ENCODE results near the gene RTF1.
"Not testable (repeated sequence)": the region's sequence is repeated elsewhere in the genome, so short reads cannot be mapped to it uniquely, and the experiment has no call there.

RTF1 gene

GRCh38 chr15:41465822-41466421, 49.0 kb downstream of the RTF1 start:
- no peak for DNase-seq
- Mint-ChIP-seq H3K4me3 (no peak overlapping the region), H3K36me3 (ENCODE audit: low read depth) (peaks cover 25% of the 10 kb centered on the region), H3K27me3 (no peaks in the 10 kb centered on the region), H3K27ac (no peak overlapping the region), H3K4me1 (peaks cover 8% of the 10 kb centered on the region), H3K9me3 (no peaks in the 10 kb centered on the region)
- ATAC-seq = peak; percentile 71

- ATAC-seq (no peak), DNase-seq (no peak)
- H3K9me3 Mint-ChIP-seq = no peaks in the 10 kb centered on the region
- H3K27me3 Mint-ChIP-seq = no peaks in the 10 kb centered on the region
- peaks cover 32% of the 10 kb centered on the region for H3K36me3 Mint-ChIP-seq (ENCODE audit: low read depth)
- no peak overlapping the region for H3K27ac Mint-ChIP-seq
- peaks cover 8% of the 10 kb centered on the region for H3K4me1 Mint-ChIP-seq
- no peak overlapping the region for H3K4me3 Mint-ChIP-seq
Measured at GRCh38 chr15:41466711-41467110, 49.8 kb downstream of the RTF1 start.

GRCh38 chr15:41469644-41470043, 52.7 kb downstream of the RTF1 start:
- not testable (repeated sequence) for DNase-seq, H3K27me3 Mint-ChIP-seq, H3K9me3 Mint-ChIP-seq, H3K27ac Mint-ChIP-seq, H3K4me1 Mint-ChIP-seq, ATAC-seq, H3K4me3 Mint-ChIP-seq
- peaks cover 34% of the 10 kb centered on the region for H3K36me3 Mint-ChIP-seq (ENCODE audit: low read depth)

GRCh38 chr15:41473418-41473817, 56.5 kb downstream of the RTF1 start:
- H3K27me3 Mint-ChIP-seq = no peaks in the 10 kb centered on the region
- no peak for ATAC-seq
- no peak overlapping the region for H3K4me3 Mint-ChIP-seq
- H3K36me3 Mint-ChIP-seq (ENCODE audit: low read depth) = peaks cover 53% of the 10 kb centered on the region
- H3K4me1 Mint-ChIP-seq = peaks cover 18% of the 10 kb centered on the region
- no peak for DNase-seq
- no peaks in the 10 kb centered on the region for H3K9me3 Mint-ChIP-seq
- no peak overlapping the region for H3K27ac Mint-ChIP-seq

- H3K27ac Mint-ChIP-seq = no peak overlapping the region
- peaks cover 23% of the 10 kb centered on the region for H3K4me1 Mint-ChIP-seq
Measured at GRCh38 chr15:41474436-41474835, 57.5 kb downstream of the RTF1 start.

GRCh38 chr15:41474941-41475340, 58.0 kb downstream of the RTF1 start:
- ATAC-seq (no peak), DNase-seq (no peak)
- H3K27me3 Mint-ChIP-seq = no peaks in the 10 kb centered on the region
- no peak overlapping the region for H3K4me3 Mint-ChIP-seq
- no peak overlapping the region for H3K27ac Mint-ChIP-seq
- H3K4me1 Mint-ChIP-seq = peaks cover 23% of the 10 kb centered on the region
- no peaks in the 10 kb centered on the region for H3K9me3 Mint-ChIP-seq
- H3K36me3 Mint-ChIP-seq (ENCODE audit: low read depth) = peaks cover 53% of the 10 kb centered on the region

More at GRCh38 chr15:41474436-41474835, 57.5 kb downstream of the RTF1 start:
- no peak for DNase-seq
- Mint-ChIP-seq H3K27me3 (no peaks in the 10 kb centered on the region), H3K4me3 (no peak overlapping the region), H3K9me3 (no peaks in the 10 kb centered on the region), H3K36me3 (ENCODE audit: low read depth) (peaks cover 55% of the 10 kb centered on the region)
- ATAC-seq = no peak

- Mint-ChIP-seq H3K4me3 (no peak overlapping the region), H3K27ac (peak overlapping the region; percentile 81), H3K27me3 (no peaks in the 10 kb centered on the region), H3K36me3 (ENCODE audit: low read depth) (peaks cover 53% of the 10 kb centered on the region), H3K4me1 (peaks cover 23% of the 10 kb centered on the region), H3K9me3 (no peaks in the 10 kb centered on the region)
- no peak for DNase-seq
- ATAC-seq = peak; percentile 56
Measured at GRCh38 chr15:41476416-41477048, 59.6 kb downstream of the RTF1 start.

GRCh38 chr15:41480396-41481140, 63.7 kb downstream of the RTF1 start:
- no peak overlapping the region for H3K27ac Mint-ChIP-seq
- H3K27me3 Mint-ChIP-seq = no peaks in the 10 kb centered on the region
- no peak overlapping the region for H3K4me3 Mint-ChIP-seq
- peaks cover 43% of the 10 kb centered on the region for H3K36me3 Mint-ChIP-seq (ENCODE audit: low read depth)
- DNase-seq (no peak), ATAC-seq (no peak)
- no peaks in the 10 kb centered on the region for H3K9me3 Mint-ChIP-seq
- peaks cover 40% of the 10 kb centered on the region for H3K4me1 Mint-ChIP-seq

GRCh38 chr15:41482110-41482877, 65.4 kb downstream of the RTF1 start:
- H3K27me3 Mint-ChIP-seq = no peaks in the 10 kb centered on the region
- no peak for DNase-seq
- H3K9me3 Mint-ChIP-seq = no peaks in the 10 kb centered on the region
- peaks cover 32% of the 10 kb centered on the region for H3K4me1 Mint-ChIP-seq
- ATAC-seq = no peak
- H3K27ac Mint-ChIP-seq = no peak overlapping the region
- H3K4me3 Mint-ChIP-seq = no peak overlapping the region
- peaks cover 29% of the 10 kb centered on the region for H3K36me3 Mint-ChIP-seq (ENCODE audit: low read depth)

- Mint-ChIP-seq H3K27me3 (peaks cover 4% of the 10 kb centered on the region), H3K36me3 (ENCODE audit: low read depth) (peaks cover 28% of the 10 kb centered on the region), H3K4me1 (peaks cover 32% of the 10 kb centered on the region), H3K4me3 (peak overlapping the region; percentile 48), H3K27ac (peak overlapping the region; percentile 14), H3K9me3 (no peaks in the 10 kb centered on the region)
- ATAC-seq (peak; percentile 74), DNase-seq (peak; percentile 50)
Measured at GRCh38 chr15:41483115-41483514, 66.2 kb downstream of the RTF1 start.

- H3K9me3 Mint-ChIP-seq = no peaks in the 10 kb centered on the region
- DNase-seq = no peak
- H3K4me1 Mint-ChIP-seq = peaks cover 33% of the 10 kb centered on the region
- peak overlapping the region; percentile 48 for H3K4me3 Mint-ChIP-seq
- no peak for ATAC-seq
- peaks cover 4% of the 10 kb centered on the region for H3K27me3 Mint-ChIP-seq
- H3K36me3 Mint-ChIP-seq (ENCODE audit: low read depth) = peaks cover 25% of the 10 kb centered on the region
- peak overlapping the region; percentile 14 for H3K27ac Mint-ChIP-seq
Measured at GRCh38 chr15:41483519-41483918, 66.6 kb downstream of the RTF1 start.

- H3K4me1 Mint-ChIP-seq = peaks cover 42% of the 10 kb centered on the region
- no peak overlapping the region for H3K4me3 Mint-ChIP-seq
- peak overlapping the region; percentile 30 for H3K27ac Mint-ChIP-seq
- H3K9me3 Mint-ChIP-seq = no peaks in the 10 kb centered on the region
- no peak for ATAC-seq
- H3K36me3 Mint-ChIP-seq (ENCODE audit: low read depth) = peaks cover 18% of the 10 kb centered on the region
- DNase-seq = no peak
- H3K27me3 Mint-ChIP-seq = peaks cover 4% of the 10 kb centered on the region
Measured at GRCh38 chr15:41484937-41485625, 68.2 kb downstream of the RTF1 start.

- Mint-ChIP-seq H3K27ac (no peak overlapping the region), H3K4me3 (no peak overlapping the region), H3K36me3 (ENCODE audit: low read depth) (peaks cover 10% of the 10 kb centered on the region), H3K4me1 (peaks cover 53% of the 10 kb centered on the region), H3K9me3 (no peaks in the 10 kb centered on the region), H3K27me3 (peaks cover 8% of the 10 kb centered on the region)
- no peak for DNase-seq
- no peak for ATAC-seq
Measured at GRCh38 chr15:41486286-41486685, 69.4 kb downstream of the RTF1 start.

- DNase-seq = no peak
- Mint-ChIP-seq H3K36me3 (ENCODE audit: low read depth) (peaks cover 6% of the 10 kb centered on the region), H3K4me3 (no peak overlapping the region), H3K27me3 (peaks cover 17% of the 10 kb centered on the region), H3K27ac (no peak overlapping the region), H3K9me3 (no peaks in the 10 kb centered on the region), H3K4me1 (peaks cover 62% of the 10 kb centered on the region)
- ATAC-seq = no peak
Measured at GRCh38 chr15:41487381-41487780, 70.5 kb downstream of the RTF1 start.

All from activated naive CD8-positive, alpha-beta T cell treated with anti-CD3 and anti-CD28 coated beads, Interleukin-2, amount 50 U/mL, for 24 hours (primary cell).